H1 (cell line): Measurements from ENCODE around the gene RAG2. TPM values are rescaled to one million over a fixed set of nuclear protein-coding genes. Genes with fewer than 3 reads are reported as not detected.

Experiments
- CTCF ChIA-PET: fragments of 300-600 bp; sonication (Branson Sonifier 250); formaldehyde crosslinking; loops from one replicate; lab custom pipeline; 2021; ENCODE audit not compliant: partially characterized antibody; lab: Charles Lee
- POLR2A ChIA-PET: fragments of 300-600 bp; sonication (Branson Sonifier 250); formaldehyde crosslinking; loops from one replicate; lab custom pipeline; 2021; ENCODE audit warnings: inconsistent platforms; ENCODE audit not compliant: partially characterized antibody; lab: Charles Lee
- DNase-seq, 2 experiments: peaks; one replicate each; pipeline versions ENCODE4 v3.0.0 to v3.0.0-alpha.2; 2010 to 2022; ENCODE audit warnings: low spot score in 2 of 2, low read depth in 1 of 2, mixed read lengths in 1 of 2
- FAIRE-seq: peaks from 2 replicates; lab custom pipeline; 2011; peaks lifted over from hg19 to GRCh38; lab: Jason Lieb, UNC
- H2AFZ ChIP-seq: 2 replicates; pipeline ENCODE4 v1.8.1; 2012; ENCODE audit warnings: low read length, inconsistent platforms
- H2AK5ac ChIP-seq: 2 replicates; pipeline ENCODE4 v1.6.1; 2013; ENCODE audit warnings: low read depth, low read length
- H2BK120ac ChIP-seq: replicated peaks from 2 replicates; pipeline ENCODE3; 2013; ENCODE audit warnings: low read depth, low read length, inconsistent platforms
- H2BK12ac ChIP-seq: 2 replicates; pipeline ENCODE4 v1.6.1; 2013; ENCODE audit warnings: low read depth, low read length
- H2BK15ac ChIP-seq: 2 replicates; pipeline ENCODE4 v1.6.1; 2013; ENCODE audit warnings: low read length
- H2BK20ac ChIP-seq: 2 replicates; pipeline ENCODE4 v1.6.1; 2013; ENCODE audit warnings: low read length
- H2BK5ac ChIP-seq: 2 replicates; pipeline ENCODE4 v1.6.1; 2013; ENCODE audit warnings: low read depth, low read length
- H3K14ac ChIP-seq: 2 replicates; pipeline ENCODE4 v1.6.1; 2013; ENCODE audit warnings: inconsistent platforms; ENCODE audit not compliant: insufficient read length
- H3K18ac ChIP-seq: 2 replicates; pipeline ENCODE4 v1.6.1; 2013; ENCODE audit warnings: low read length; ENCODE audit errors: extremely low read depth
- H3K23ac ChIP-seq: 2 replicates; pipeline ENCODE4 v1.6.1; 2013; ENCODE audit warnings: inconsistent platforms; ENCODE audit not compliant: insufficient read length
- H3K23me2 ChIP-seq: 2 replicates; pipeline ENCODE4 v1.6.1; 2013; ENCODE audit warnings: low read depth, low read length
- H3K27ac ChIP-seq: 2 replicates; pipeline ENCODE4 v1.6.1; 2011; ENCODE audit warnings: low read depth, low read length, inconsistent platforms
- H3K27me3 ChIP-seq, 4 experiments: replicated peaks in 1 of 4; 1 replicate in 1 of 4; 2 replicates in 3 of 4; pipeline versions ENCODE4 v1.6.1 to v1.8.1; 2011 to 2013; ENCODE audit warnings: low read length in 3 of 4, mild to moderate bottlenecking in 3 of 4, inconsistent platforms in 2 of 4, mixed read lengths in 2 of 4, moderate library complexity in 1 of 4; ENCODE audit not compliant: control insufficient read depth in 3 of 4, insufficient read depth in 3 of 4; ENCODE audit errors: extremely low read depth in 1 of 4
- H3K36me3 ChIP-seq, 4 experiments: 2 replicates each; pipeline versions ENCODE4 v1.6.1 to v1.8.1; 2011 to 2013; ENCODE audit warnings: mild to moderate bottlenecking in 4 of 4, low read length in 3 of 4, moderate library complexity in 2 of 4, control low read depth in 1 of 4, inconsistent platforms in 1 of 4; ENCODE audit not compliant: insufficient read depth in 4 of 4, control insufficient read depth in 2 of 4
- H3K4ac ChIP-seq: replicated peaks from 2 replicates; pipeline ENCODE3; 2013; ENCODE audit warnings: low read length, low read depth, mixed read lengths, inconsistent platforms; ENCODE audit not compliant: insufficient read length
- H3K4me1 ChIP-seq, 4 experiments: replicated peaks in 1 of 4; 1 replicate in 1 of 4; 2 replicates in 3 of 4; pipeline versions ENCODE4 v1.6.1 to v1.8.1; 2011 to 2013; ENCODE audit warnings: low read length in 3 of 4, inconsistent platforms in 2 of 4, mixed read lengths in 1 of 4; ENCODE audit not compliant: insufficient read depth in 4 of 4, control insufficient read depth in 3 of 4
- H3K4me2 ChIP-seq, 2 experiments: 2 replicates each; pipeline versions ENCODE4 v1.6.1 to v1.8.1; 2011 to 2013; ENCODE audit warnings: low read depth in 2 of 2, low read length in 2 of 2, control low read depth in 1 of 2, inconsistent platforms in 1 of 2, mild to moderate bottlenecking in 1 of 2; ENCODE audit not compliant: insufficient read depth in 1 of 2
- H3K4me3 ChIP-seq, 4 experiments: fragments of 200-600, 300-600 bp in 1 of 4; sonication (generic), shearing (Covaris generic), sonication (Bioruptor Twin) in 1 of 4; 2 replicates each; pipeline versions ENCODE4 v1.5.1 to v1.8.1; 2011 to 2016; ENCODE audit warnings: low read length in 4 of 4, low read depth in 3 of 4, control low read depth in 2 of 4, inconsistent platforms in 2 of 4, mild to moderate bottlenecking in 2 of 4, mixed read lengths in 1 of 4, moderate library complexity in 1 of 4; ENCODE audit not compliant: insufficient read depth in 2 of 4; ENCODE audit errors: extremely low read depth in 1 of 4
- H3K56ac ChIP-seq: replicated peaks from 2 replicates; pipeline ENCODE3; 2013; ENCODE audit warnings: low read depth, mild to moderate bottlenecking, mixed read lengths, low read length, inconsistent platforms; ENCODE audit not compliant: insufficient read length
- H3K79me1 ChIP-seq: 2 replicates; pipeline ENCODE4 v1.6.1; 2013; ENCODE audit warnings: low read depth, low read length, control low read depth
- H3K79me2 ChIP-seq, 2 experiments: 2 replicates each; pipeline versions ENCODE4 v1.6.1 to v1.8.1; 2012 to 2013; ENCODE audit warnings: low read length in 2 of 2, mild to moderate bottlenecking in 2 of 2, inconsistent platforms in 1 of 2; ENCODE audit not compliant: insufficient read depth in 2 of 2, control insufficient read depth in 1 of 2
- H3K9ac ChIP-seq, 4 experiments: replicated peaks in 1 of 4; 1 replicate in 1 of 4; 2 replicates in 3 of 4; pipeline versions ENCODE4 v1.6.1 to v1.8.1; 2011 to 2013; ENCODE audit warnings: low read depth in 3 of 4, low read length in 3 of 4, control low read depth in 2 of 4, mild to moderate bottlenecking in 2 of 4, moderate library complexity in 2 of 4, inconsistent platforms in 1 of 4; ENCODE audit errors: extremely low read depth in 1 of 4
- H3K9me3 ChIP-seq, 2 experiments: 2 replicates each; pipeline versions ENCODE4 v1.6.1 to v1.8.1; 2012 to 2013; ENCODE audit warnings: mild to moderate bottlenecking in 2 of 2, moderate library complexity in 2 of 2, control low read depth in 1 of 2, inconsistent platforms in 1 of 2, low read depth in 1 of 2, low read length in 1 of 2, mixed read lengths in 1 of 2; ENCODE audit not compliant: insufficient read depth in 2 of 2
- H4K20me1 ChIP-seq, 2 experiments: replicated peaks in 1 of 2; 2 replicates each; pipeline versions ENCODE3 to v1.8.1; 2011 to 2013; ENCODE audit warnings: inconsistent platforms in 2 of 2, low read length in 2 of 2, mild to moderate bottlenecking in 1 of 2; ENCODE audit not compliant: insufficient read depth in 2 of 2, control insufficient read depth in 1 of 2
- H4K5ac ChIP-seq: 2 replicates; pipeline ENCODE4 v1.6.1; 2013; ENCODE audit warnings: low read length, low read depth, mixed read lengths, inconsistent platforms; ENCODE audit not compliant: insufficient read length
- H4K8ac ChIP-seq: 2 replicates; pipeline ENCODE4 v1.8.0; 2013; ENCODE audit warnings: mild to moderate bottlenecking, moderate library complexity, low read length, inconsistent platforms; ENCODE audit not compliant: insufficient read depth; ENCODE audit errors: extremely low read depth
- H4K91ac ChIP-seq: replicated peaks from 2 replicates; pipeline ENCODE3; 2013; ENCODE audit warnings: low read length, mixed read lengths, inconsistent platforms; ENCODE audit not compliant: insufficient read length
- CHD2 ChIP-seq: IDR thresholded peaks from 2 replicates; pipeline ENCODE4 v1.6.1; 2012; ENCODE audit warnings: low read length, improper control_type of control experiment
- KDM1A ChIP-seq: fragments of 200-600, 300-600 bp; sonication (generic); IDR thresholded peaks from 2 replicates; pipeline ENCODE4 v1.7.1; 2016; ENCODE audit warnings: mild to moderate bottlenecking, low read length, borderline replicate concordance
- MAFK ChIP-seq: IDR thresholded peaks from 2 replicates; pipeline ENCODE4 v1.6.1; 2012; ENCODE audit warnings: low read depth, mild to moderate bottlenecking, improper control_type of control experiment, low read length
- POLR2A ChIP-seq, 2 experiments: IDR thresholded peaks; 1 replicate in 1 of 2; 2 replicates in 1 of 2; pipeline ENCODE4 v1.6.1; 2011; ENCODE audit warnings: low read depth in 2 of 2, low read length in 2 of 2, mild to moderate bottlenecking in 2 of 2; ENCODE audit errors: control extremely low read depth in 1 of 2
- SP4 ChIP-seq: IDR thresholded peaks from 2 replicates; pipeline ENCODE4 v1.6.1; 2012; ENCODE audit warnings: low read length, inconsistent platforms
- polyA plus RNA-seq, 7 experiments: library from polyadenylated mRNA; depleted of rRNA in 3 of 7; stranded (reverse) in 5 of 7; unstranded in 2 of 7; fragments of >200 nt in 5 of 7; fragments of 200-250 nt in 2 of 7; gene quantifications; 1 replicate in 5 of 7; 2 replicates in 1 of 7; 4 replicates in 1 of 7; pipeline versions ENCODE4 v1.2.1 to v1.2.3, GENCODE V29; 2011 to 2013; ENCODE audit warnings: missing spikeins in 2 of 7, mixed read lengths in 2 of 7
- total RNA-seq: library from RNA; stranded (reverse); fragmentation: NEBNext Ultra II Directional; extraction: Animal tissue kit (Norgen Biotek cat#: 25700); gene quantifications from 2 replicates; pipeline ENCODE4 v1.2.1, GENCODE V29; 2021

Gene RAG2
- total and polyA plus RNA-seq, 2 of the 8 experiments (the other 6 are each of a cell fraction or from before 2014, with no cell fraction given), result not detected

DNA sequence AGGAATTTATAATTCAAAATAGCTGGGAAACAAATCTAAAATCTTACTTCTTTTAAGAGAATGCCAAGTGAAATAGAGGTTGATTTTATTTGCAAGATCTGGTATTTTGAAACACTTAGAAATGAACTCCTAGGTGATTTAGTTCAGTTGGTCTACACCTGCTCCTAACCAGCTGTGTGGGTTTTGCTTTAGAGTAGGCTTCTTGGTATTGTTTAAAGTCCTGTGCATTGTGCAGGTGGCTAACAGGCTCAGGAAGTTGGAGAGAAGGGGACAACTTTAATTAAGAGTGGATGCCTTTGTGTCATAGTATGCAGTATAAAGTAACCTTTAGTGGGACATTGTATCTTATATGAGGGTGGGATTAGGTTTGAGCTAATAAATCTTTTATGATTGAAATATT is 4.1 kb upstream of the RAG2 start:
- H2BK20ac ChIP-seq, result no peak overlapping the region
- no peak overlapping the region for H3K23ac ChIP-seq
- H3K18ac ChIP-seq, result no peak overlapping the region
- FAIRE-seq (no peak), DNase-seq (no peak)
- no peaks in the 10 kb centered on the region for H3K23me2 ChIP-seq
- H4K5ac ChIP-seq, result no peak overlapping the region
- no peak overlapping the region for H3K9ac ChIP-seq
- H3K56ac ChIP-seq, result no peak overlapping the region
- H2BK5ac ChIP-seq, result no peak overlapping the region
- H2AFZ ChIP-seq, result no peak overlapping the region
- no peaks in the 10 kb centered on the region for H3K79me1 ChIP-seq
- no peaks in the 10 kb centered on the region for H3K79me2 ChIP-seq
- no peak overlapping the region for H4K8ac ChIP-seq
- H2BK15ac ChIP-seq, result no peak overlapping the region
- H3K4me2 ChIP-seq, result no peak overlapping the region
- no peaks in the 10 kb centered on the region for H4K20me1 ChIP-seq
- H3K27ac ChIP-seq, result no peak overlapping the region
- H3K4me1 ChIP-seq, result no peaks in the 10 kb centered on the region; a peak in 1 of 7 replicates
- no peaks in the 10 kb centered on the region for H3K27me3 ChIP-seq
- H3K4ac ChIP-seq, result no peak overlapping the region
- H2BK120ac ChIP-seq, result no peak overlapping the region
- POLR2A ChIA-PET, result no interaction called here
- H3K9me3 ChIP-seq, result no peaks in the 10 kb centered on the region
- no peak overlapping the region for H3K14ac ChIP-seq
- H2BK12ac ChIP-seq, result no peak overlapping the region
- H2AK5ac ChIP-seq, result no peak overlapping the region
- no peak overlapping the region for H4K91ac ChIP-seq
- H3K4me3 ChIP-seq, result no peak overlapping the region
- no peaks in the 10 kb centered on the region for H3K36me3 ChIP-seq
- CTCF ChIA-PET, result no interaction called here
- no peak for TF ChIP-seq KDM1A
- no peak for TF ChIP-seq CHD2
- TF ChIP-seq MAFK, result no peak
- no peak for TF ChIP-seq SP4
- TF ChIP-seq POLR2A (IDR thresholded peaks at IDR 0.05; ENCODE audit: control extremely low read depth in 1 of 2, low read depth in 2 of 2, low read length in 2 of 2), result no peak
